Esophagus muscularis mucosa (tissue), 4 donors: Measurements from ENCODE around the gene MYO1D. TPM values are rescaled to one million over a fixed set of nuclear protein-coding genes. Genes with fewer than 3 reads are reported as not detected.

Experiments
- DNase-seq: peaks from one replicate; pipeline ENCODE4 v3.0.0-alpha.2; 2017; ENCODE audit errors: extremely low spot score
- H3K27ac ChIP-seq, 4 donors: fragments of 200-600 bp; sonication (generic); replicated peaks in 1 of 4; 1 replicate in 3 of 4; 2 replicates in 1 of 4; pipeline ENCODE4 v1.5.1; 2016 to 2019; ENCODE audit warnings: mild to moderate bottlenecking in 1 of 4
- H3K27me3 ChIP-seq, 4 donors: fragments of 200-600 bp; sonication (generic); one replicate each; pipeline versions ENCODE4 v1.5.1 to v1.6.0; 2016 to 2019
- H3K36me3 ChIP-seq, 4 donors: fragments of 200-600 bp; sonication (generic); one replicate each; pipeline ENCODE4 v1.5.1; 2016 to 2019
- H3K4me1 ChIP-seq, 4 donors: fragments of 200-600 bp; sonication (generic); one replicate each; pipeline ENCODE4 v1.5.1; 2016 to 2019
- H3K4me3 ChIP-seq, 4 donors: fragments of 200-600 bp; sonication (generic); 1 replicate in 2 of 4; 2 replicates in 2 of 4; pipeline ENCODE4 v1.5.1; 2016 to 2019; ENCODE audit warnings: mild to moderate bottlenecking in 4 of 4, moderate library complexity in 1 of 4
- H3K9me3 ChIP-seq, 4 donors: fragments of 200-600 bp; sonication (generic); 1 replicate in 3 of 4; 2 replicates in 1 of 4; pipeline ENCODE4 v1.5.1; 2016 to 2019
- CTCF ChIP-seq, 3 experiments: fragments of 200-600 bp in 2 of 3; fragments of 450-650 bp in 1 of 3; sonication (generic) in 2 of 3; IDR thresholded peaks; one replicate each; pipeline ENCODE4 v1.5.1; 2017 to 2019; ENCODE audit warnings: antibody characterized with exemption in 3 of 3, mild to moderate bottlenecking in 2 of 3, moderate library complexity in 1 of 3
- EP300 ChIP-seq: sonication (generic); formaldehyde crosslinking; IDR thresholded peaks from one replicate; pipeline ENCODE4 v1.6.1; 2017; ENCODE audit warnings: antibody characterized with exemption
- POLR2A ChIP-seq: fragments of 450-650 bp; IDR thresholded peaks from one replicate; pipeline ENCODE4 v1.6.1; 2017; ENCODE audit warnings: antibody characterized with exemption, moderate library complexity, mild to moderate bottlenecking, low read depth
- POLR2AphosphoS5 ChIP-seq, 2 donors: sonication (generic); formaldehyde crosslinking; IDR thresholded peaks; one replicate each; pipeline ENCODE4 v1.6.1; 2017; ENCODE audit warnings: antibody characterized with exemption in 2 of 2
- WGBS: methylation state at CpG from one replicate; pipeline ENCODE4 v1.1.5; 2018; 5-methylcytosine and 5-hydroxymethylcytosine counted together
- intact Hi-C: fragments of 100-400 bp; cut with DNase I; formaldehyde crosslinking; loops from one replicate; pipeline ENCODE4 v1.15.1; 2023
- total RNA-seq, 4 donors: library from RNA; depleted of rRNA; stranded (reverse); fragments of >200 nt; gene quantifications; one replicate each; pipeline versions ENCODE4 v1.1.0 to v1.2.1, GENCODE V29; 2016

Gene MYO1D
- total RNA-seq, 4 donors from 2014 or later: 27.3 to 30.3 (median 29.0) TPM

DNA sequence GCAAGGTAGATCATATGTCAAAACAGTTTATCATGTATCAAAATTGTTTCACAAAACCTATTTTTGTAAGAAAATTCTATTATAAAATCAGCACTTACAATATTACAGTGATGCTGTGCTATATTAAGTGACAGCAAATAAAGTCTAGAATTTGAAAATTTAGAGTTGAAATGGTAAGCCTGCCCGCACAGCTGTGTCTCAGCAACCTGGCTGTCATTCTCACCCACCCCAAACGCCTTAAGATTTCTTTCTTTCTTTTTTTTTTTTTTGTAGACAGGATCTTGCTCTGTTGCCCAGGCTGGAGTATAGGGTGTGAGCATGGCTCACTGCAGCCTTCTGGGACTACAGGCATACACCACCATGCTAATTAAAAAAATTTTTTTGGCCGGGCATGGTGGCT is 363.3 kb downstream of the MYO1D start:
- Histone ChIP-seq H3K36me3 (no peaks in the 10 kb centered on the region), H3K27ac (no peak overlapping the region), H3K9me3 (no peaks in the 10 kb centered on the region), H3K27me3 (no peaks in the 10 kb centered on the region), H3K4me3 (no peak overlapping the region), H3K4me1 (peaks cover 0 to under 1% (median under 1%) of the 10 kb centered on the region in 4 donors)
- TF ChIP-seq POLR2AphosphoS5 (IDR thresholded peaks at IDR 0.05) (no peak), EP300 (no peak), CTCF (IDR thresholded peaks at IDR 0.05) (no peak)
- intact Hi-C loops: no loop called here
- DNase-seq: no peak
- WGBS: 74% methylated on average over 3 of the region's 3 CpGs

DNA sequence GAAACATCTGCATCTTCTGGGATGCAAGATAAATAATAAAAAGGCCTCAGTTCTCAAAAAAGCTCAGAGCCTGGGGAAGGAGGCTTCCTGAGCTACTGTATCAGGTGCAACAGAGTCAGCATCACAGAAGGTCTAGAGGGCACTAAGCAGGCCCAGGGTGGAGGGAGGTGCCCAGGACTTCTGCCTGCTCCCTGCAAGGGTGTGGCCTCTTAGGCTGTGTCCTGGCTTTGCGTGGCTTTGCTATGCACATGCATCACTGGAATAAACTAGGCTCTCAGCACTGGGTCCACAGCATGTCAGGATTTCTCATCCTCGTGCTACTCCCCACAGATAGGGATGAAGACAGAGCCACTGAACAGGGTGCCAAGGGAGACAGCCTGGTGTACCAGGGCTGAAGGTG is 364.6 kb downstream of the MYO1D start:
- no peak for DNase-seq
- Histone ChIP-seq H3K4me1 (no peaks in the 10 kb centered on the region), H3K9me3 (no peaks in the 10 kb centered on the region), H3K27me3 (no peaks in the 10 kb centered on the region), H3K27ac (no peak overlapping the region), H3K4me3 (no peak overlapping the region), H3K36me3 (no peaks in the 10 kb centered on the region)
- intact Hi-C loops: no loop called here
- 83% methylated on average over 2 of the region's 2 CpGs for WGBS
- TF ChIP-seq CTCF (IDR thresholded peaks at IDR 0.05) (no peak), POLR2A (no peak), POLR2AphosphoS5 (IDR thresholded peaks at IDR 0.05) (no peak), EP300 (no peak)

GRCh38 chr17:32510466-32510865 is 366.5 kb downstream of the MYO1D start:
- Histone ChIP-seq H3K36me3 (no peaks in the 10 kb centered on the region), H3K4me3 (no peak overlapping the region), H3K27ac (no peak overlapping the region), H3K4me1 (no peaks in the 10 kb centered on the region), H3K9me3 (no peaks in the 10 kb centered on the region), H3K27me3 (no peaks in the 10 kb centered on the region)
- intact Hi-C loops: no loop called here
- TF ChIP-seq EP300: no peak
- no peak for TF ChIP-seq CTCF (IDR thresholded peaks at IDR 0.05)
- no peak for TF ChIP-seq POLR2A
- TF ChIP-seq POLR2AphosphoS5 (IDR thresholded peaks at IDR 0.05): no peak
- 89% methylated on average over 7 of the region's 7 CpGs for WGBS
- no peak for DNase-seq

DNA sequence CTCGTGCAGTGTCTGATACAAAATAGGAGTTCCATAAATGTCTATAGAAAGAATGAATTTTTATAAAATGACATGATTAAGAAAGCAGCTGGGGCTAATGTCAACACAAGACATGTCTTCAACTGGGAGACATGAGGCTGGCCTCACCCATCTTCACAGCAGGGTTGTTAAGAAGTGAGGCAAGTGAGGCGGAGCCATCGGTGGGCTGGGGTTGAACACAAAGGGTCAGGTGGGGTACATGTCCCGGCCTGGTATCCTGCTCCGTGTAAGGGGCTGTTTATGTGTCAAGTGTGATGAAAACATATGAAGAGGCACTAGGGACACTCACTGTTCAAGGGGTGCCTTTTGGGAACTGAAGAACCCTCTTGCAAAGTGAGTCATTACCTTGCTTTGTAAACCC is 368.0 kb downstream of the MYO1D start:
- DNase-seq: no peak
- no peaks in the 10 kb centered on the region for H3K27me3 ChIP-seq
- no peak for TF ChIP-seq CTCF (IDR thresholded peaks at IDR 0.05)
- no peak for TF ChIP-seq POLR2AphosphoS5 (IDR thresholded peaks at IDR 0.05)
- no peak for TF ChIP-seq POLR2A
- TF ChIP-seq EP300: no peak
- no peak overlapping the region for H3K4me3 ChIP-seq
- WGBS: 89% methylated on average over 5 of the region's 5 CpGs
- H3K9me3 ChIP-seq: no peaks in the 10 kb centered on the region
- no peak overlapping the region for H3K27ac ChIP-seq
- H3K36me3 ChIP-seq: peaks cover 0 to 4% (median 0%) of the 10 kb centered on the region in 4 donors
- peaks cover 0 to 10% (median 3%) of the 10 kb centered on the region in 4 donors for H3K4me1 ChIP-seq
- intact Hi-C loops: no loop called here
